A549 treated with CpdA at 1 μM for 4 hours (cell line): ENCODE measurements around the gene DAZ4. TPM values are rescaled to one million over a fixed set of nuclear protein-coding genes. Genes with fewer than 3 reads are reported as not detected.

Experiments used
- total RNA-seq: library from RNA; stranded (reverse); fragments of 200-300 nt; extraction: Qiagen RNA extraction; gene quantifications from 5 replicates; pipeline ENCODE4 v1.2.3, GENCODE V29; 2022; ENCODE audit warnings: low read depth

DAZ4 gene
- not detected in 5 replicates for total RNA-seq

GRCh38 chrY:24833619-24834018, at the start of gene DAZ4:
TSS of gene DAZ4 (plus strand) at chrY:24833919. CDS start at chrY:24834127, 208 bp downstream.

DNA sequence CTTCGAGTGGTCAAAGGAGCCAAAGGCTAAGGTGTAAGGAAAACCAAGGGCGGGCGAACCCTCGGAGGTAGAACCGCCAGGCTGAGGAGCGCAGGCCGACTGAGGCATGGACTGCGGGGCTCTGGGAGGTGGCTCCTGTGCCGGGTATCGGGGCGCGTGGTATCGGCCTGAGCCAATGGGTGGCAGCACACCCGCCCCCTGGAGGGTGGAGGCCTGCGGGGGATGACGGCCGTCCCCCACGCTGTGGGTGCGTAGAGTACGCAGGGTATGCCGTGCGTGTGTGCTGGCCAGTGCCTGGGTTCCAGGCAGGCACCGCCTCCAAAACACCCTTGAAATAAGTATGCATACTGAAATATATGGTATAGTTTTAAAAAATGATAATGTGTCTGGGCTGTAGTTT, 20.4 kb upstream of the DAZ4 start, which contains the start of gene DAZ3:
Gene DAZ3 (minus strand): TSS at position 101 of the 400 bp plus-strand sequence. CDS start 208 bp downstream, outside the sequence.

Other genes with a start within 250 kb of the DAZ4 start
- not detected in 5 replicates for gene BPY2B, start 215.9 kb upstream of the DAZ4 start, total RNA-seq
- not detected in 5 replicates for gene DAZ3, start 20.5 kb upstream of the DAZ4 start, total RNA-seq
- not detected in 5 replicates for gene BPY2C, start 218.2 kb downstream of the DAZ4 start, total RNA-seq